ENCODE results near the gene MDC1.
A peak's percentile ranks its signal among the peaks of the same experiment; 100 is the strongest.
"Not testable (repeated sequence)": the region's sequence is repeated elsewhere in the genome, so short reads cannot be mapped to it uniquely, and the experiment has no call there.

The MDC1 gene

DNA sequence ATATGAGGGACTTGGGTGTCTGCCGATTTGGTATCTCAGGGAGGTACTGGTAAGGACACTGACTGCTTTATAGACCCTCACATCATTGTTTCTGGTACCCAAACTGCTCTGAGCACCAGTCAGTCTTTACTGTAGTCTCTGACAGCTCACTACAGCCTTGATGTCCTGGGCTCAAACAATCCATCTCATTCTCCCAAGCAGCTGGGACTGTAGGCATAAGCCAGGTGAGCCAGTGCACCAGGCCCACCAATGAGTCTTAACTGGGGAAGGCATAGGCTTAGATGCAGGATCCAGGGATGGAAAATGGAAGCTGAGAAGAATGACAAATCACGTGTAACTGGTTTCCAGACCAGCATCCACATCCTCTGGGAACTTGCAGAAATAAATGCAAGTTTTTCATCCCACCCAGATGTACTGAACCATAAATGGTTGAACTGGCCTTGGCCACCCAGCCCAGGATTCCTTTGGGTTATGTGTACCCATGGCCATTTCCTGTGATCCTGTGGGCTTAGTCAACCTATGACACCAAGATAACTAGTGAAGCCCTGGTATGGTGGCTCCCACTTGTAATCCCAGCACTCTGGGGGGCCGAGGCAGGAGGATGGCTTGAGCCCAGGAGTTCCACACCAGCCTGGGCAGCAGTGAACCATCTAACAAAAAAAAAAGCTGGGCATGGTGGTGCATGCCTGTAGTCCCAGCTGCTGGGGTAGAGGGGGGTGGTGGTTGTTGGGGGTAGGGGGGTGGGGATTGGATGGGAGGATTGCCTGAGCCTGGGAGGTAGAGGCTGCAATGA is 8.8 kb upstream of the MDC1 start:
- DNase-seq (ENCODE audit: low spot score), result peak; percentile 70

DNA sequence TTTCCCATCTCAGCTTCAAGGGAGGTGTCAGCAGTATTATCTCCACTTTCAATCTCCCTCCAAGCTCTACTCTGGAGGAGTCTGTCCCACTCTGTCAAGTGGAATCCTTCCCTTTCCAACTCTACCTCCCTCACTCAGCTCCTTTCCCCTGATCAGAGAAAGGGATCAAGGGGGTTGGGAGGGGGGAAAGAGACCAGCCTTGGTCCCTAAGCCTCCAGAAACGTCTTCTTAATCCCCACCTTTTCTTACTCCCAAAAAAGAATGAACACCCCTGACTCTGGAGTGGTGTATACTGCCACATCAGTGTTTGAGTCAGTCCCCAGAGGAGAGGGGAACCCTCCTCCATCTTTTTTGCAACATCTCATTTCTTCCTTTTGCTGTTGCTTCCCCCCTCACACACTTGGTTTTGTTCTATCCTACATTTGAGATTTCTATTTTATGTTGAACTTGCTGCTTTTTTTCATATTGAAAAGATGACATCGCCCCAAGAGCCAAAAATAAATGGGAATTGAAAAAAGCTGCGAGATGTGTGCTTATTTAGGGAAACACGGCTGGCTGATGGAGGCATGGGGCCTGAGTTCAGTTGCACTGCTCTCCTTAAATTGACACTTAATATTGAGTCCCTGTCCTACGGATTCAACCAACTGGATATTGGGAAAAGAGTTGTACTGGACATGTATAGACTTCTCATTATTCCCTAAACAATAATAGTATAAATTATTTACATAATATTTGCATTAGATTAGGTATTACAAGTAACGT is 8.0 kb upstream of the MDC1 start:
- no peak for DNase-seq (ENCODE audit: low spot score)

DNA sequence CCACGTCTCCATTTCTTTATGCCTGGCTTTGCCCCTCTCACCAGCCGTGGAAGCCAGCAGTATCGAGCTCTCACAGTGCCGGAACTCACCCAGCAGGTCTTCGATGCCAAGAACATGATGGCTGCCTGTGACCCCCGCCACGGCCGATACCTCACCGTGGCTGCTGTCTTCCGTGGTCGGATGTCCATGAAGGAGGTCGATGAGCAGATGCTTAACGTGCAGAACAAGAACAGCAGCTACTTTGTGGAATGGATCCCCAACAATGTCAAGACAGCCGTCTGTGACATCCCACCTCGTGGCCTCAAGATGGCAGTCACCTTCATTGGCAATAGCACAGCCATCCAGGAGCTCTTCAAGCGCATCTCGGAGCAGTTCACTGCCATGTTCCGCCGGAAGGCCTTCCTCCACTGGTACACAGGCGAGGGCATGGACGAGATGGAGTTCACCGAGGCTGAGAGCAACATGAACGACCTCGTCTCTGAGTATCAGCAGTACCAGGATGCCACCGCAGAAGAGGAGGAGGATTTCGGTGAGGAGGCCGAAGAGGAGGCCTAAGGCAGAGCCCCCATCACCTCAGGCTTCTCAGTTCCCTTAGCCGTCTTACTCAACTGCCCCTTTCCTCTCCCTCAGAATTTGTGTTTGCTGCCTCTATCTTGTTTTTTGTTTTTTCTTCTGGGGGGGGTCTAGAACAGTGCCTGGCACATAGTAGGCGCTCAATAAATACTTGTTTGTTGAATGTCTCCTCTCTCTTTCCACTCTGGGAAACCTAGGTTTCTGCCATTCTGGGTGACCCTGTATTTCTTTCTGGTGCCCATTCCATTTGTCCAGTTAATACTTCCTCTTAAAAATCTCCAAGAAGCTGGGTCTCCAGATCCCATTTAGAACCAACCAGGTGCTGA is 7.0 kb upstream of the MDC1 start:
- DNase-seq (ENCODE audit: low spot score), result not testable (repeated sequence)

GRCh38 chr6:30723159-30723842 is 6.2 kb upstream of the MDC1 start:
- DNase-seq (ENCODE audit: low spot score), result not testable (repeated sequence)

- DNase-seq (ENCODE audit: low spot score), result peak; percentile 82
Observed at GRCh38 chr6:30722280-30723112, 5.4 kb upstream of the MDC1 start.

DNA sequence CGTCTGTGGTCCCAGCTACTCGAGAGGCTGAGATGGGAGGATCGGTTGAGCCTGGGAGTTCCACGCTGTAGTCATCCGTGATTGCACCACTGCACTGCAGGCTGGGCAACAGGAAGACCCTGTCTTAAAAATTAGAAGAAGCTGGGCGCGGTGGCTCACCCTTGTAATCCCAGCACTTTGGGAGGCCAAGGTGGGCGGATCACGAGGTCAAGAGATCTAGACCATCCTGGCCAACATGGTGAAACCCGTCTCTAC is 4.9 kb upstream of the MDC1 start:
- peak; percentile 51 for DNase-seq (ENCODE audit: low spot score)

- DNase-seq (ENCODE audit: low spot score), result peak; percentile 93
Observed at GRCh38 chr6:30721198-30722024, 4.3 kb upstream of the MDC1 start.

DNA sequence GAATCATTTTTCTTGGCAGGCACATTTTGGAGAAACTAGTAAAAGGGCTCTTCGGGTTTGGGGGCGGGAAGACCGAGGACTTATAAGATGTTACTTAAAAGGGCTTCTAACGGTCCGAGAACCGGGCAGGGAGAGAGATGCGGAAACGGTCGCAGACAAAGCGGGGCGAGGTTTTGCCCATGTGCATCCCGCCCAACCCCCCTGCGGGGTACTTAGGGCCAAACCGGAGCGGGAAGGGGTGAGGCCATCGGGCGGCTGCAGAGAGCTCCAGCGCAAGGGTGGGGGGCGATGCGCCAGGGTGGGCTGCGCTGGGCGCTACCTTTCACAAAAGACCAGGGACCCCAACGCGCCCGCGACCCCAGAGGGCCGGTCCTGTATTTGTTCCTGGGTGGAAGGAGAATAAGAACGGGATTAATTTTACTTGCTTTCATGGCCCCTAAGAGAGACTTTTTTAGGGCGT is 3.7 kb upstream of the MDC1 start:
- DNase-seq (ENCODE audit: low spot score), result peak; percentile 68

- DNase-seq (ENCODE audit: low spot score), result peak; percentile 98
Observed at GRCh38 chr6:30719791-30720737, 3.0 kb upstream of the MDC1 start, which contains the start of gene TUBB. Gene TUBB (plus strand): TSS chr6:30720352. CDS start chr6:30720507, 155 bp downstream.

- peak; percentile 41 for DNase-seq (ENCODE audit: low spot score)
Observed at GRCh38 chr6:30719356-30719755, 2.3 kb upstream of the MDC1 start.

DNA sequence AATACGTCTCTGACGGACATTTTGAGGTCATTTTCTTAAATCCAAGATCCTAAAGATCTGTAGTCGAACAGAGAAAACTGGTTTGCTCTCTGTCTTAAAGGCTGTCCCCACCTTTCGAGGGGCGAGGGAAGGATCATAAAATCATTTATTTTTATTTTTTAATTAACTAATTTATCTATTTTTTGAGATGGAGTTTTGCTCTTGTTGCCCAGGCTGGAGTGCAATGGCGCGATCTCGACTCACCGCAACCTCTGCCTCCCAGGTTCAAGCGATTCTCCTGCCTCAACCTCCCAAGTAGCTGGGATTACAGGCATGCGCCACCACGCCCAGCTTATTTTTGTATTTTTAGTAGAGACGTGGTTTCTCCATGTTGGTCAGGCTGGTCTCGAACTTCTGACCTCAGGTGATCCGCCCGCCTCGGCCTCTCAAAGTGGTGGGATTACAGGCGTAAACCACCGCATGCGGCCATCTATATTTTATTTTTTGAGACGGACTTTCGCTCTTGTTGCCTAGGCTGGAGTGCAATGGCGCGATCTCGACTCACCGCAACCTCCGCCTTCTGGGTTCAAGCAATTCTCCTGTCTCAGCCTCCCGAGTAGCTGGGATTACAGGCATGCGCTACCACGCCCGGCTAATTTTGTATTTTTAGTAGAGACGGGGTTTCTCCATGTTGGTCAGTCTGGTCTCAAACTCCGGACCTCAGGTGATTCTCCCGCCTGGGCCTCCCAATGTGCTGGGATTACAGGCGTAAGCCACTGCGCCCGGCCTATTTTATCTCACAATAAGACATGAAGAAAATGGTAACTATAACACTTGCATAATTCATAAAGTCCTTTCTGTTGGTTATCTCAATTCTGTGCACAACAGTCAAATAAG is 1.0 kb upstream of the MDC1 start:
- not testable (repeated sequence) for DNase-seq (ENCODE audit: low spot score)

DNA sequence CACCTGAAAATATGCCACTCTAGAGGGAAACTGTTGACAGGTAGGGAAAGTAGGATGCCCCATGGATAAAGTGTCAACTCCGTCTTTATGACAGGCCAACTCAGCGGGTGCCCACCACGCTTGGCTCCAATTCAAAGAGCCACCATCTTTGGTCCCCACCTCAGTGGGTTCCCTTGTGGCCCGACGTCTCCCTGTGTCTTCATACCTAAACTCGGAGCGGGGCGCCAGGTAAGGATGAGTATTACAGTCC is 277 bp downstream of the MDC1 start:
- DNase-seq (ENCODE audit: low spot score), result no peak

GRCh38 chr6:30714263-30714662 is 2.8 kb downstream of the MDC1 start:
- no peak for DNase-seq (ENCODE audit: low spot score)

DNA sequence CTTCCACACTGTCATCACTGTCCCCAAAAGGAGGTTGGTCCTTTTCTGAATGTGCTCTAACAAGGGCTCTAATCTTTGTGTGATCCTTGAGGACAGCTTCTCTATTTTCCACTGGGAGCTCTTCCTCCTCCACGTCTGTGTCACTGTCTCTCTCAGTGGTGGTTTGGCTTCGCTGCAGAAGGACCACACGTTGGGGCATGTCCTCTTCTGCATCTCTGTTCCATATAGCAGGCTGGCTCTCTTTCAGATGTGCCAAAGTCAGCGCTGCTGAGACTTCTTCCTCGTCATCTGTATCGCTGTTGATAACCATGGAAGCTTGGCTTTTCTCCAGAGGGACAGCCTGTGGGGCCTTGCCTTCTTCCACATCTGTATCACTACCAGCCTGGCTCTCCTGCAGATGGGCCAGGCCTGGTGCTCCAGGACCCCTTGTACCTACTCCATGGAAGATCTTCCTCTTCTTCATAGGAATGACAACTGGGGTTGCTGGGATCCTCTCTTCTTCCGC is 4.6 kb downstream of the MDC1 start:
- no peak for DNase-seq (ENCODE audit: low spot score)

DNA sequence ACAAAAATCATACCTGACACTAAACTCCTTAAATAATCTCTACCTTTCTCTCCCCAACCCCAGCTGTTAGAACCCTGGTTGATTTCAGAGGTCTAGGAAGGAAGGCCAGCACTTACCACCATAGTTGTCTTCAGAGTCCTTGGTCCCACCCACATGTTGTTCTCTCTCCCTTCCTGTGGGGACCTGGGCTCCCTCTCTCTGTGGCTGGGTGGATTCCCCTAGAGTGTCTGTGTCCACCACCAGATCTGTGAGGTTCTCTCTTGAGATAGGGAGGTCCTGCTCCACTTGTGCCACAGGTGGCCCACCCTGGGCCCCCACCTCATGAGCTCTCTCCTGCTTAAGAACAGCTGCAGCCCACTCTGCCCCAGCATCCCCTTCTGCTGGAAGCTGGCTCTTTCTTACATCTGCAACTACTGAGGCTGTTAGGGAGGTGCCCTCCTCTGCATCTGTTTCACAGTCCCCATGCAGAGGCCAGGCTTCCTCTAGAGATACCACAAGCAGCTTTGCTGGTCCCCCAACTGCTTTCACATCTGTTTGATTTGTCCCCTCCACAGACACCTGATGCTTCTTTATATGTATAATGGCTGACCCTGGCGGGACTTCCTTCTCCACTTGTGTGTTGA is 5.2 kb downstream of the MDC1 start:
- no peak for DNase-seq (ENCODE audit: low spot score)

- DNase-seq (ENCODE audit: low spot score), result peak; percentile 85
Observed at GRCh38 chr6:30709101-30709868, 7.8 kb downstream of the MDC1 start.

All from kidney tubule cell (primary cell).